GM21723 (cell line): Measurements from ENCODE around the gene PARVB.
"Not testable (repeated sequence)": the region's sequence is repeated elsewhere in the genome, so short reads cannot be mapped to it uniquely, and the experiment has no call there.

ENCODE experiments used
- ATAC-seq: cut with Tn5 transposase; IDR thresholded peaks from one replicate; pipeline ENCODE4 v1.9.1; 2021; ENCODE audit warnings: mild to moderate bottlenecking, moderate library complexity; ENCODE audit not compliant: unreplicated experiment

PARVB gene

DNA sequence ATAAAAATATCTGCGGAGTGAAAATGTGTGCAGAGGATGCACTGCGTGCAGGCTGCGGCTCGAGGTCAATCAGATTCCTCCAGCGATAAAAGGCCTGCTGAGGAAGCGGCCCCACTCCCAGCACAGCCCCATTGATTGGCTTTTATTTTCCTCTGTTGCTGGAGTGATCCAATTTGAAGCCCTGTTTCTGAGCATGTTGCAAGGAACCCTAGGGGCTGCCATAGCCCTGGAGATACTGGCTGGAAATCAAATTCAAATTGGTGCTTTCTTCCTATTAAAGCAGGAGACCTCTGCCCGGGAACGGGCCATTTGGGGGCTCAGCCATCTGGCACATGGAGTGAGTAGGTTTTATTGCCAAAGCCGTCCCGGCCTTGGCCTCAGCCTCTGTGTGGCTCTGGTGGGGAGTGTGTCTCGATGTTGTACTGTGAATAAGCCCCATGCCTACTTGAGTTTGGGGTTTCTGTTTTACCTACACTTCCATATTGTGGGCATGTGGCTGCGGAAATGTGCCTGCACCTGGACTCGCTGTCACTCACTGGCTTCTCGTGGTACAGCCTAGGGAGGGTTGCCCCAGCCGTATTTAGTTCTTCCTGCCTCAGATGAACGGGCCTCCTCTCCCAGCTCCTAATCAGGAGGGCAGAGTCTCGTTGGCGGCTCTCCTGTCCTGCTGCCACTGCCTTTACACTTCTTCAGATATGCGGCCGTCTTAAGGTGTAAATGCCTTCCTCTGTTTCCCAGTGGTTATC, 25.6 kb downstream of the PARVB start:
- no peak for ATAC-seq

- no peak for ATAC-seq
Measured at GRCh38 chr22:44050766-44051355, 26.8 kb downstream of the PARVB start.

GRCh38 chr22:44051358-44051757, 27.3 kb downstream of the PARVB start:
- no peak for ATAC-seq

DNA sequence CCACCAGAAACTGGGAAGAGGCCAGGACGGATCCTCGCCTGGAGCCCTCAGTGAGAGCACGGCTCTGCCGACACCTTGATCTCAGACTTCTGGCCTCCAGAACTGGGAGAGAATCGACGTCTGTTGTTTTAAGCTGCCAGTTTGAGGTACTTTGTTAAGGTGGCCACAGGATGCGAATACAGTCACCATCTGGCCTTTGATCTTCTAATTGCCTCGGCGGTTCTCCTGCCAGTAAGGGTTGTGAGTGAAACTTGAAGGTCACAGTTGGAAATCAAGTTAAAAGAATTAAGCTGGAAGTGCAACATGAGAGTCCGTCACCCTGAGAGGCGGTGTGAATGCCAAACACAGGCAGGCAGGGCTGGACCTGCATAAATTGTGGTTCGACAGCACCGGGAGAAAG, 27.9 kb downstream of the PARVB start:
- no peak for ATAC-seq

DNA sequence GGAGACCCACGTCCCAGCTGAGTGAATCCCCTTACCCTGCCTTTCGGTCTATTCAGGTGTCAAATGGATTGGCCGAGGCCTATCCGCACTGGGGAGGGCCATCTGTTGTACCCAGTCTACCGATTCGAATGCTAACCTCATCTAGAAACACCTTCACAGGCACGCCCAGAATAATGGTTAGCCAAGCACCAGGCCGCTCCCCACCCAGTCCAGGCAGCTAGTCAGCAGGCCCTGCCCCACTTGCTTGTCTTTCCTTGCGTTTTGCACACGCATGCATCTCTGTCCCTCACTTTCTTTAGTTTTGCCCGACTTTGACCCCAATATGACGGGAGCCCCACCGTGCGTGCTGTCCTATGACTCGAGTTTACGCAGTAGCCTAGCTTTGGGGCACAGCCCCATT, 31.7 kb downstream of the PARVB start:
- no peak for ATAC-seq

DNA sequence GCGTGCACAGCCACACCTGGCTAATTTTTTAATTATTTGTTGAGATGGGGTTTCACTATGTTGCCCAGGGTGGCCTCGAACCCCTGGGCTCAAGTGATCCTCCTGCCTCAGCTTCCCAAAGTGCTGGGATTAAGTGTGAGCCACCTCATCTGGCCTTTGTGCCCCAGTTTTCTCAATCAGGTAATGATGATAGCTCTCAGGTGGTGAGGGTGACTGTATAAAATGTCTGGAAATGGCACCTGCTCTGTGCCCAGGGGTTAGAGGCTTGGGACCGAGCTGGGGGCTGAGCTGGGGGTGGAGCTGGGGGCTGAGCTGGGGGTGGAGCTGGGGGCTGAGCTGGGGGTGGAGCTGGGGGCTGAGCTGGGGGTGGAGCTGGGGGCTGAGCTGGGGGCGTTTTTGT, 32.5 kb downstream of the PARVB start:
- not testable (repeated sequence) for ATAC-seq

GRCh38 chr22:44057401-44057987, 33.4 kb downstream of the PARVB start:
- no peak for ATAC-seq

DNA sequence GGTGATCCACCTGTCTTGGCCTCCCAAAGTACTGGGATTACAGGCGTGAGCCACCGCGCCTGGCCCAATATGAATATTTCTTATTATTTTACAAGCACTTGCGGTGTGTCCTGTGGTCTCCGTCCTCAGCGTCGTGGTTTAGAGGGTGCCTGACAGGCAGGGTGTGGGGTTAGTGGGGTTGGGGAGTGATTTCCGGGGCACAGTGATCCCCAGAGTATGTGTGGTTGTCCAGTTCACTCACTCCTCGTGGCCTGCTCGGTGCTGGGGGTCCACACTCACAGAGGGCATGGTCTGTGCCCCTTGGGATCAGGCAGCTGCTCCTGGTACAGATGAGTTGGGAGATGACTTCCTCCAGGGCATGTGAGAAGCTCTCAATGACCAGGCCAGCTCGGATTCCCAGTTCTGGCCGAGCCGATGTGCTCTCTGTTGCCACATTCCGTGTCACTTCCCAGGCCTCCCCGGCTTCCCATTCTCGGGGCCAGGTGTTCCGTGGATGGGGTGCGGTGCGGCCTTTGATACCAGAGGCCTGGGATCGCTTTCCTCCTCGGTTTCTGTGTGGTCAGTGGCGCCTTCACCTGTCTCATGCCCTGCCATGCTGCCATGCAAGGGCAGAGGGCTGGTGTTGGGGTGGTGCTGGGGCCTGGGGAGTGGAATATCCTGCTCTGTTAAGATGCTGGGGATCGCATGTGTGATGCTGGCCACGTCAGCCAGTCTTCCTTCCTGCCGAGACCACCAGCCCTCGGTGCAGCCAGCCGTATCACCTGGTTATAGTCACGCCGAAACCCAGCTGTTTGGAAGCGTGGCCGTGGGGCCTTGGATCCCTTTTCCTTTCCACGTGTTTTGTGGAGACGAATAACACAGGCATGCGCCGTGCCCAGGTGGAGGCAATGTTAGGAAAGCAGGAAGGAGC, 39.6 kb downstream of the PARVB start:
- ATAC-seq, result no peak

DNA sequence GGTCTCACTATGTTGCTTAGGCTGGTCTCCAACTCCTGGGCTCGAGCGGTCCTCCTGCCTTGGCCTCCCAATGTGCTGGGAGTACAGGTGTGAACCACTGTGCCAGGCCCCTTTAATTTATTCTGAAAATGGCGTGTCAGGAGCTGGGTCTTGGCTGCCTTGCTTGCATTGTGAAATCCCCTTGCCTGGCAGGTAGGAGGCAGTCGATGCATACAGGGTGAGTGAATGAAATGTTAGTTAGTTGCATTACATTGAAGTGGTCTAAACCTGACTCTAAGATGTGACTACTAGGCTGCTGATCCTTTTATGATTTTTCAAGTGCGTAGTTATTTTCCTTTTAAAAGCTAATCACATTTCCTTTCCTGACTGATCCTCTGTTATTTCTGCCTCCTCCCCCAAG, 42.9 kb downstream of the PARVB start:
- no peak for ATAC-seq

DNA sequence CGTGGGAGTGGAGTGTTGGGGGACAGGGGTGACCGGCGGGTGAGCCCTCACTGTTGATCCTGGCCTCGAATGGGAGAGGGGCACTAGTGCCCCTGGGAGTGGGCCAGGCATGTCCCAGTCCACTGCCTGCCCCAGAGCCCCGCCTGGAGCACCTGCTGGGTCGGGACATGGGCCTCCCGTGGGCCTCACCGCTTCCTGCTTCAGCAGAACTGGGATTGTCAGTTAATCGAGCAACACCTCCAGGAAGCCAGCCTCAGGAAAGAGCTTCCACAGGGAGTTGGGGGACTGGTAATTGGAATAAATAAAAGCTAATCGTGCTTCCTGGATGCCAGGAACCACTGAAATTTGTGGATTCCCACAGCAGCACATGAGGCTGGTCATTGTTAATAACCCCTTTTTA, 43.8 kb downstream of the PARVB start:
- no peak for ATAC-seq

- ATAC-seq, result peak; percentile 57
Measured at GRCh38 chr22:44068422-44069191, 44.5 kb downstream of the PARVB start.

DNA sequence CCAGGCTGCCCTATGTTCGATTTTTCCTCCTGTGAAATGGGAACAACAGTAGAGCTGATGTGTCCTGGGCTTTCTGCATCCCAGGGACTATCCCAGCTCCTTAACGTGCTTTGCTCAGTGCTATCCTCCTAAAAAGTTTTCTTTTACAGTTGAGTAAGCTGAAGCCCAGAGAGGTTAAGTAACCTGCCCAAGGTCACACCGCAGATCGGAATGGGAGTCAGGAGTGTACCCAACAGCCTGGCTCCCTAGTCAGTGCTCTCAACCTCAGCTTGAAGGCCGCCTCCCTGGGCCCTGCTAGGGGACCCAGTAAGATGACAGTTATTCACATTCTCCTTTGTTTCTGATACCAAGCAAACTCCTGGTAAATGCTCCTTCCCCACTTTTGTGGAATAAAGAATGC, 45.9 kb downstream of the PARVB start:
- ATAC-seq, result no peak

DNA sequence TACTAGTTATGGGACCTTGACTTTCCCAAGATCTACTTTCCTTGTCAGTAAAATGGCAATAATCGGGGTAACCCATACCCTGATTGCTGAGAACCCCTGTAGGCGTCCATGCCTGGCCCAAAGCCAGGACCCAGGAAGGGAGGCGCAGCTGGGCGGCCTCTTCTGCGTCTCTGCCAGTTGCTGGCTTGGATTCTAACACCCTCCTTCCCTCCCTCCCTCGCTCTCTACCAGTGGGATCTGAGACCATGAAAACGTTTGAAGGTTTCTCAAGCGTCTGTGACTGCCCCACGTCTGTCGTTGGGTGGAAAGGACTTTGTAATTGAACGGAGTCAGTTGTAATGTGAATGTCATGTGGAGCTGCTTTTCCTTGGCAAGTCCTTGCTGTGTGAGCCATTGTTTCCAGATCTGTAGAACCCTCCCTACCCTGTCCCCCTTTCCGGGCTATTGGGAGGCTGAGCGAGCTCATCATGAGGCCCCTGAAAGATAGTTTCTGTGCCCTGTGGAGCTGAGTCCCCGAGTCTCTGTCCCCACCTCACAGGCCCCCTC, 47.8 kb downstream of the PARVB start:
- ATAC-seq, result no peak

- ATAC-seq, result no peak
Measured at GRCh38 chr22:44074337-44074984, 50.4 kb downstream of the PARVB start.

DNA sequence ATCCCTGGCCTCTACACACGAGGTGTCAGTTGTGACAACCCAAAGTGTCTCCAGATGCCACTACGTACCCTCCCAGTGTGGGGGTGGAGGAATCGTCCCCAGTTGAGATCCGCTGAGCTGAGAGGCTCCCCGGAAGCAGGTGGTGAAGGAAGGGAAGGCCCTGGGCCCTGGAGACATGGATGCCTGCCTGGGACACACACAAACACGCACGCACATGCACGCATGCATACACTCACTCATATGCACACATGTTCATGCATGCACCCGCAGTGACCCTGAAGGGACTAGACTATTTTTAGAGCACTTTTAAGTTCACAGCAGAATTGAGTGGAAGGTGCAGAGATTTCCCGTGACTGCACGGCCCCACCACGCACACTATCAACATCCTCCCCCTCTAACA, 50.9 kb downstream of the PARVB start:
- no peak for ATAC-seq

GRCh38 chr22:44075670-44076069, 51.6 kb downstream of the PARVB start:
- ATAC-seq, result no peak

- ATAC-seq, result no peak
Measured at GRCh38 chr22:44076825-44077224, 52.7 kb downstream of the PARVB start.

DNA sequence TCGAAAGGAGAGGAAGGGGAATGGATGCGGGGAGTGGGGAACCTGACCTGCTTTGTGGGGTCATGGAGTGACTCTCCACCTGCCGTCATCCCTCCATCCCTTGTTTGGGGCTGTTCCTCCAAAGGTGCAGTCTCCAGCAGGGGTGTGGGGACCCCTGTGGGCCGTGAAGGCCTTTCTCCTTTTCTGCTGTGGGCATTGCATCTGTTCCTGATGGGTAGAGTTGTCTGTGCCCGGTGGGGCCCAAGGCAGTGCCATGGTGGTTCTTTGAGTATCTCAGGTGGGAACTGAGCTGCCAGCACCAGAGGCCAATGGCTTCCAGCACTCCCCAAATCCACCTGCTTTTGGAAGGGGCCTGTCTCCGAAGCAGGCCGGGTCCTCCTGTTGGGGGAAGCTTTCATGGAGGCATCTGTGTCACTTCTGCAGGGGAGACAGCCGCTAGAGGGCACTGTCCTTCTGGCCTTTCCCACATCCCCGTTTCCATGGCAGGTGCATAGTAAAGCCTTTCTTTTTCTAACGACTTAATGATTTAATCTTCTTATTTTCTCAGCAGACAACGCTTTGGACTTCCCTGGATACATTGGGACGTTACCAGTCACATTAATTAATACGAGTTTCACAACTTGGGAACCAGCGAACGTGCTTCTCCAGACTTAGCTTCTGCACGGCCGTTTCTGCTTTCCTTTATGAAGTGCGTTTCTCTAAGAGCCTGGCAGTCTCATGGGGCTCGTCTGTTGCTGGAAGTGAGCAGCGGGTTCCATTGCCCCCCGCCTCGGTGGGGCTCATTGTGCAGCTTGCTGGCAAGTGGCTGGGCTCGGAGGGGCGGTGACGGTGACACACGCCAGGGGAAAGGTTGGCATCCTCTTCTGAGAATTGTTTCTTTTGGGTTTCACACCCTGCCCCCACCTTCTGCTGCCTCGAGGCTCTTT, 57.1 kb downstream of the PARVB start:
- no peak for ATAC-seq

- no peak for ATAC-seq
Measured at GRCh38 chr22:44082801-44083200, 58.7 kb downstream of the PARVB start.
